ENCODE data around the gene TMEM181.

DNA sequence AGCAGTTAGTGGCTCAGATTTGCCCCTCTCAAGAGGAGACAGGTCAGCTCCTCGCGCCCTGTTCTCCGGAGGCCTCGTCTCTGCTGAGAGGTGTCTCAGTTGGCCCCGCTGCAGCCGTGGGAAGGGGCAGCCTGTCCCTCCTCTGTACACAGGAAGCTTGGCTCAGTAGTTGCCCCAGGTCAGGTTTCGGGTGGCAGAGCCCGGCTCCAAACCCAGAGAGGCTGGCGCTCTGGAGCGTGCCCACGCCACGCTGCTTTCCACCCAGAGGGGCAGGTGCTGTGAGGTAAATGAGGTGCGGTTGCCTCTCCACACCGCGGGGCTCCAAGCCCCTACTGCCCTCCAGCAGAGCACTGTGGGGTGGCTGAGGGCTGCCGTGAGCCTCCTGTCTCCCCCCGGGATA lies 68.7 kb downstream of the TMEM181 start:
- TF ChIP-seq, protein P1, sequence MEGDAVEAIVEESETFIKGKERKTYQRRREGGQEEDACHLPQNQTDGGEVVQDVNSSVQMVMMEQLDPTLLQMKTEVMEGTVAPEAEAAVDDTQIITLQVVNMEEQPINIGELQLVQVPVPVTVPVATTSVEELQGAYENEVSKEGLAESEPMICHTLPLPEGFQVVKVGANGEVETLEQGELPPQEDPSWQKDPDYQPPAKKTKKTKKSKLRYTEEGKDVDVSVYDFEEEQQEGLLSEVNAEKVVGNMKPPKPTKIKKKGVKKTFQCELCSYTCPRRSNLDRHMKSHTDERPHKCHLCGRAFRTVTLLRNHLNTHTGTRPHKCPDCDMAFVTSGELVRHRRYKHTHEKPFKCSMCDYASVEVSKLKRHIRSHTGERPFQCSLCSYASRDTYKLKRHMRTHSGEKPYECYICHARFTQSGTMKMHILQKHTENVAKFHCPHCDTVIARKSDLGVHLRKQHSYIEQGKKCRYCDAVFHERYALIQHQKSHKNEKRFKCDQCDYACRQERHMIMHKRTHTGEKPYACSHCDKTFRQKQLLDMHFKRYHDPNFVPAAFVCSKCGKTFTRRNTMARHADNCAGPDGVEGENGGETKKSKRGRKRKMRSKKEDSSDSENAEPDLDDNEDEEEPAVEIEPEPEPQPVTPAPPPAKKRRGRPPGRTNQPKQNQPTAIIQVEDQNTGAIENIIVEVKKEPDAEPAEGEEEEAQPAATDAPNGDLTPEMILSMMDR (IDR thresholded peaks at IDR 0.05) = no peak
- no peak for TF ChIP-seq POLR2A (IDR thresholded peaks at IDR 0.05)

All from adrenal gland (tissue), 5 donors.